WTC11 (cell line): ENCODE results near the gene GXYLT2.

Experiments used
- CREB1 ChIP-seq: sonication (generic); formaldehyde crosslinking; IDR thresholded peaks from 2 replicates; pipeline ENCODE4 v1.8.0; 2023; ENCODE audit warnings: mild to moderate bottlenecking, missing genetic modification reagents
- FOXJ3 ChIP-seq: sonication (generic); formaldehyde crosslinking; IDR thresholded peaks from 2 replicates; pipeline ENCODE4 v1.9.0; 2021; ENCODE audit warnings: missing genetic modification reagents, mild to moderate bottlenecking, borderline replicate concordance
- JUN ChIP-seq: sonication (generic); formaldehyde crosslinking; IDR thresholded peaks from 2 replicates; pipeline ENCODE4 v1.8.0; 2023; ENCODE audit warnings: mild to moderate bottlenecking, missing genetic modification reagents
- NFYB ChIP-seq: sonication (generic); formaldehyde crosslinking; conservative IDR thresholded peaks from 2 replicates; pipeline ENCODE4 v1.8.0; 2022; ENCODE audit warnings: low read depth, missing genetic modification reagents
- SMAD3 ChIP-seq: sonication (generic); formaldehyde crosslinking; IDR thresholded peaks from 2 replicates; pipeline ENCODE4 v1.8.0; 2022; ENCODE audit warnings: missing genetic modification reagents, mild to moderate bottlenecking, borderline replicate concordance
- TF ChIP-seq, protein P1 (sequence below): fragments of 200-600 bp; IDR thresholded peaks from 2 replicates; pipeline ENCODE4 v1.8.0; 2022; ENCODE audit warnings: antibody characterized with exemption
- TF ChIP-seq, protein P2 (sequence below): sonication (generic); formaldehyde crosslinking; IDR thresholded peaks from 2 replicates; pipeline ENCODE4 v1.8.0; 2022; ENCODE audit warnings: mild to moderate bottlenecking, missing genetic modification reagents
- TF ChIP-seq, protein P3 (sequence below): sonication (generic); formaldehyde crosslinking; IDR thresholded peaks from 2 replicates; pipeline ENCODE4 v1.8.0; 2022; ENCODE audit warnings: mild to moderate bottlenecking, missing genetic modification reagents

DNA sequence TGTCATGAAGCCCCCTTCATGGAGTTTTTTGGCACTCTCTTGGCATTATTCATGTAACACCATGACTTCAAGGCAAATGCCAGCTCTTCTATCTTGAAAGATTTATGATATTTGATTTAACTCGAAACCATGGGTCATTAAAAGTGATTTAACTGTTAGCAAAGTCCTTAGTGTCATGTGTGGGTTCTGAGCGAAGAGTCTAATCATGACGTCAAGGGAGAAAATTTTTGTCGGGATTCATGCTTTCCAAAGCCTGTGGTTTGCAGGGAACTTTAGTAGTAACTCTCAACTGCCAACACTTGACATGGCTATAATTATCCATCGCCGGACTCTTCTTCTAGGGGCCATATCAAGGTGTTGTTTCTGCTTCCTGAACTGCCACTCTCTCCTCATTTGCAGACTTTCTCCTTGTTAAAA lies 11.5 kb downstream of the GXYLT2 start:
- TF ChIP-seq, protein P1, sequence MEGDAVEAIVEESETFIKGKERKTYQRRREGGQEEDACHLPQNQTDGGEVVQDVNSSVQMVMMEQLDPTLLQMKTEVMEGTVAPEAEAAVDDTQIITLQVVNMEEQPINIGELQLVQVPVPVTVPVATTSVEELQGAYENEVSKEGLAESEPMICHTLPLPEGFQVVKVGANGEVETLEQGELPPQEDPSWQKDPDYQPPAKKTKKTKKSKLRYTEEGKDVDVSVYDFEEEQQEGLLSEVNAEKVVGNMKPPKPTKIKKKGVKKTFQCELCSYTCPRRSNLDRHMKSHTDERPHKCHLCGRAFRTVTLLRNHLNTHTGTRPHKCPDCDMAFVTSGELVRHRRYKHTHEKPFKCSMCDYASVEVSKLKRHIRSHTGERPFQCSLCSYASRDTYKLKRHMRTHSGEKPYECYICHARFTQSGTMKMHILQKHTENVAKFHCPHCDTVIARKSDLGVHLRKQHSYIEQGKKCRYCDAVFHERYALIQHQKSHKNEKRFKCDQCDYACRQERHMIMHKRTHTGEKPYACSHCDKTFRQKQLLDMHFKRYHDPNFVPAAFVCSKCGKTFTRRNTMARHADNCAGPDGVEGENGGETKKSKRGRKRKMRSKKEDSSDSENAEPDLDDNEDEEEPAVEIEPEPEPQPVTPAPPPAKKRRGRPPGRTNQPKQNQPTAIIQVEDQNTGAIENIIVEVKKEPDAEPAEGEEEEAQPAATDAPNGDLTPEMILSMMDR = no peak
- TF ChIP-seq, protein P2, sequence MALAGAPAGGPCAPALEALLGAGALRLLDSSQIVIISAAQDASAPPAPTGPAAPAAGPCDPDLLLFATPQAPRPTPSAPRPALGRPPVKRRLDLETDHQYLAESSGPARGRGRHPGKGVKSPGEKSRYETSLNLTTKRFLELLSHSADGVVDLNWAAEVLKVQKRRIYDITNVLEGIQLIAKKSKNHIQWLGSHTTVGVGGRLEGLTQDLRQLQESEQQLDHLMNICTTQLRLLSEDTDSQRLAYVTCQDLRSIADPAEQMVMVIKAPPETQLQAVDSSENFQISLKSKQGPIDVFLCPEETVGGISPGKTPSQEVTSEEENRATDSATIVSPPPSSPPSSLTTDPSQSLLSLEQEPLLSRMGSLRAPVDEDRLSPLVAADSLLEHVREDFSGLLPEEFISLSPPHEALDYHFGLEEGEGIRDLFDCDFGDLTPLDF (CRISPR knock-in tag) = no peak
- TF ChIP-seq FOXJ3 (CRISPR knock-in tag) (no peak), SMAD3 (CRISPR knock-in tag) (no peak), JUN (CRISPR knock-in tag) (no peak), CREB1 (no peak), NFYB (CRISPR knock-in tag) (no peak)
- TF ChIP-seq, protein P3, sequence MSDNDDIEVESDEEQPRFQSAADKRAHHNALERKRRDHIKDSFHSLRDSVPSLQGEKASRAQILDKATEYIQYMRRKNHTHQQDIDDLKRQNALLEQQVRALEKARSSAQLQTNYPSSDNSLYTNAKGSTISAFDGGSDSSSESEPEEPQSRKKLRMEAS = no peak
